Measurements from ENCODE around the gene ADCY1.

The ADCY1 gene

GRCh38 chr7:45576249-45576929 is 2.2 kb downstream of the ADCY1 start:
- no peak for DNase-seq (ENCODE audit: insufficient read length, low spot score)

GRCh38 chr7:45578022-45578421 is 3.9 kb downstream of the ADCY1 start:
- DNase-seq (ENCODE audit: insufficient read length, low spot score), result no peak
- FAIRE-seq, result no peak

More at GRCh38 chr7:45576249-45576929, 2.2 kb downstream of the ADCY1 start:
- FAIRE-seq, result no peak

- FAIRE-seq (no peak), DNase-seq (ENCODE audit: insufficient read length, low spot score) (no peak)
These were observed 4.3 kb downstream of the ADCY1 start for GRCh38 chr7:45578467-45578866.

- no peak for FAIRE-seq
- DNase-seq (ENCODE audit: insufficient read length, low spot score), result no peak
These were observed 5.2 kb downstream of the ADCY1 start for GRCh38 chr7:45579391-45579801.

GRCh38 chr7:45580053-45580872 is 6.1 kb downstream of the ADCY1 start:
- FAIRE-seq, result no peak
- no peak for DNase-seq (ENCODE audit: insufficient read length, low spot score)

- FAIRE-seq, result no peak
- DNase-seq (ENCODE audit: insufficient read length, low spot score), result no peak
These were observed 7.2 kb downstream of the ADCY1 start for GRCh38 chr7:45581271-45581780.

GRCh38 chr7:45582136-45582749 is 8.1 kb downstream of the ADCY1 start:
- FAIRE-seq (no peak), DNase-seq (ENCODE audit: insufficient read length, low spot score) (no peak)

DNA sequence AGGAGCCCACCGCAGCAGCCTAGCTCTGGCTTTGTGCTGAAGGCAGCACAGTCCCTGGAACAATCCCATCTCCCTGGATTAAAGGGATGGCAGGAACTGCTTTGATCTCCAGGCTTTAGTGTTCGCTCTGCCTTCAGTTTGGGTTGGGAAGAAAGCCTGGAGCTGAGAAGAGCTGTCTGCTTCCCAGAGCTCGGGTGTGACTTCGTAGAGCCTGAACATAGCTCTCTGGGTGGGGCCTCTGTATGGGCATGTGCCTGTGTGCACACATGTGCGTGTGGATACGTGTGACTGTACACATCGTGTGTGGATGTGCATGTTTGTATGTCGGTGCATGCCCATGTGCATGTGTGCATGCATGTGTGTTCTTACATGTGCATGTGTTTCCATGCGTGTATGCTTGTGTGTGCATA is 8.7 kb downstream of the ADCY1 start:
- FAIRE-seq (no peak), DNase-seq (ENCODE audit: insufficient read length, low spot score) (no peak)

DNA sequence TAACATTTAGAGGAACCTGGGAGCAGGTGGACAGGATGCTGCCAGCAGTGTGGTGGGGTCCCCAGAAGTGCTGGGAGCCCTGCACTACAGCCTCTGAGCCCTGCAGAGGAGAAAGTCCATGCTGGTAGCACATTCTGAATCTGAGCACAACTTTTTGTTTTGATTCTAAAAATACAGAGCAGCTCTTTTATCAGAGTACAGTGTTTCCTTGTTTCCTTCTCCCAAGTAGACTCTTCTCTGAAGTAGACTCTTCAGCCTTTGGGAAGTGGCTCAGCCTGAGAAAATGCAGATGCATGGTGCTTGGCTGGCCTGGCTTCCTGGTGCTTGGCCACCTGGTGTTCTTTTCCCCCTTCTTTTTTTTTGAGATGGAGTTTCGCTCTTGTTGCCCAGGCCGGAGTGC is 9.1 kb downstream of the ADCY1 start:
- DNase-seq (ENCODE audit: insufficient read length, low spot score) (no peak), FAIRE-seq (no peak)

DNA sequence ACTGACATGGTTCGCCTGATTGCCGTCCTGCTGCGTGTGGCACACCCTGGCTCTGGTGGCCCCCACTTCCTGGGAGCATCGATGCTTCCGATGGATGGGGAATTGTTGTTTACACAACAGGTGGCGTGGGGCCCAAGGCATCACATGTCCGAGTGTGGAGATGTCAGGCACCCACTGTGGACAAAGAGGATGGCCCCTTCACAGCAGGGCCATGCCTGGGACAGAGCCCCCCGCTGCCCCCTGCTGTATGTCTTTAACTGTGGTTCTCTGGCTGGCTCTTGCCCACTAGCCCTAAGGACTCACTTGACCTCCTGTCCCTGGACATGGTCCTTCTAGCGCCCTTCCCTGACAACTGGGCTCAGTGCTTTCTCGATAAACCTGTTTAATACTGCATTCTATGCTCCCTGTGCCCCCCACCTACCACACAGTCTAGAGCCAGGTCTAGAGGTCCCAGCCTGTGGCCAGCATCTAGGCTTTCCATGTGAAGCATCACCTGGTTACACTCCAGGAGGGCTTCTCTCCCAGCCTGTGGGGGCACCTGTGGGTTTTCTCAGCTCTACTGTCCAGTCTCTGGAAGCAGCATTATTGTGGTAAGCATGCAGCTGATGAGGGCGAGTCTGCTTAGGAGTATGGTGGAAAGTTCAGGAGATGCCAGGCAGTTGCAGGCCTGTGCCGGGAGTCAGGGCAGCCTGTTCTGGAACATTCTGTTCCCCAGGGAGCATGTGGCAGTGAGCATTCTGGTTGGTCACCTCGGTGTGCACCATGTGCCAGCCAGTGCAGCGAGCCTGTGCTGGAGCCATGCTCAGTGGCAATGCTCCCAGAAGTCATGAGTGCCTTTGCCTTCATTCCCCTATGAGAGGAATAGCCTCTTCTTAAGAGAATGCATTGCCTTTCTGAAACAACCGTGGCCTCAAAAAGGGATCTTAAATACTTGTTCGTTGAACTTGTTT is 10.4 kb downstream of the ADCY1 start:
- DNase-seq (ENCODE audit: insufficient read length, low spot score) (no peak), FAIRE-seq (no peak)

DNA sequence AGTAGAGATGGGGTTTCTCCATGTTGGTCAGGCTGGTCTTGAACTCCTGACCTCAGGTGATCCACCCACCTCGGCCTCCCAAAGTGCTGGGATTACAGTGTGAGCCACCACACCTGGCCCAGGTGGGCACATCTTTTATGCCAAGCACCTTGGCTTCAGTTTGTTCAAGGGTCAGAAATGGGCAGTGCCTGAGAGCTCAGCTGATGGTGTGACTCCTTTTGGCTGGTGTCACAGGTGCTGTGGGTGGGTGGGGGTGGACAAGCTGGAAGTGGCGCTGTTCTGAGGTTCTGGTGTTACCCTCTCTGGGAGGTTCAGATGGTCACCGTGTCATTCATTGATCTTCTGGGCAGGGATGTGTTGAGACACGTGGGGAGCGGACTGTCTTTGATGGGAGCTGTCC is 11.5 kb downstream of the ADCY1 start:
- DNase-seq (ENCODE audit: insufficient read length, low spot score) (no peak), FAIRE-seq (no peak)

DNA sequence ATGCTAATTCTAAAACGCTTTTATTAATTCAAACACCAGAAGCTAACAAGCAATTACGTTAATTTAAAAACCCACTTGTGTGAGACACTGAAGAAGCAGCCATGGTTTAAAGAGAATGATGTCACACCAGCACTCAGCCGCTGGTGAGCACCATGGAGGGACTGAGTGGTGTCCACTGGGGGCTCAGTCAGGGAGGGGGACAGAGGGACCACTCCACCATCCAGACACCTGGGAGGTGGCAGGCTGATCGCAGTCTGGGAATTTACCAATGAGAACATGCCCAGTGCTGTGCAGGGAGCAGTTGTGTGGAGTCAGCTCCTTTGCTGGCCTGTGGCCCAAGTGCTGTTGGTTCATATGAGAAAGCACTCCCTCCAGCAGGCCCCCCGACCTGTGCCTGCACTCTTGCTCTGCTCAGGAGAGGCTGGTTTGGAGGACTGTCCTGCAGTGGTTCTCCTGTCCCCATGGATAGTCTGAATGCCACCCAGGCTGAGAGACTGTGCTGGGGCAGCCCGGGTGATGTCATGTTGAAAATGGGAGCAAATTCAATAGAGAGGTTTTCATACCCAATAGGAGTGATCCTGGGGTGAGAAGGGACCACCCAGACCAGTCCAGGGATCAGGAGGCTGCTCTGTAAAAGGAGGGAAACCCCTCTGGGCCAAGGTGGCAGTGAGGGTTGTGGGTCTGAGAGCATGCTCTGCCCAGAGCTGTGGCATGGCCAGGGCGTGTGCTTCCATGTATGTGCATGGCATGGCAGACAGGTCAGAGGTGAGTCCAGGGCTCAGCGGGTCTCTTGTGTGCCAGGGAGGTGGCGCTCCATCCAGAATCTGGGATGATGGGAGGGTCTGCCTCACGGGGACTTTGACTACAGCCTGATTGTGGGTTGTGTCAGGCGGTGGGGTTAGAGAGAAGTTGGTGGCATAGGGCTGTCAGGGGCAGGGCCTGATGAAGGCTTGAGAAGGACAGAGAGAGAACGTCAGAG is 12.7 kb downstream of the ADCY1 start:
- no peak for DNase-seq (ENCODE audit: insufficient read length, low spot score)
- FAIRE-seq, result no peak

DNA sequence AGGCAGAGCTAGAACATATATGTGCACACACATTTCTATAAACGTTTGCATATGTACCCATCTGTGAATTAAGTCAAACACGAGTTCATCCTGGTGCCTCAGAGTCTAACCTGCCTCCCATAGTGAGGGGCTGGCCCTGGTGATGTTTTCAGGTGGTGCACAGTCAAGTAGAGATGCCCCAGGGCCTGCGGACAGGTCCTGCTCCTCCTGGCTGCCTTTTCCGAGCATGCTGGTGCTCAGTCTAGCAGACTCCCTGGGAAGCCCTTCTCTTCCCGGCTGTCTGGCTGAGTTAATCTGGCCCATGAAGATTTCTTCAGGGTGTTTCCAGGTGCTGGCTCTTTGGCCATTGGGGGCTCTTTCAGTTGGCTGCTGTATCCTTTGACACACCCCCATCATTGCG is 14.3 kb downstream of the ADCY1 start:
- no peak for DNase-seq (ENCODE audit: insufficient read length, low spot score)
- no peak for FAIRE-seq

- no peak for FAIRE-seq
- DNase-seq (ENCODE audit: insufficient read length, low spot score), result no peak
These were observed 14.9 kb downstream of the ADCY1 start for GRCh38 chr7:45589061-45589460.

DNA sequence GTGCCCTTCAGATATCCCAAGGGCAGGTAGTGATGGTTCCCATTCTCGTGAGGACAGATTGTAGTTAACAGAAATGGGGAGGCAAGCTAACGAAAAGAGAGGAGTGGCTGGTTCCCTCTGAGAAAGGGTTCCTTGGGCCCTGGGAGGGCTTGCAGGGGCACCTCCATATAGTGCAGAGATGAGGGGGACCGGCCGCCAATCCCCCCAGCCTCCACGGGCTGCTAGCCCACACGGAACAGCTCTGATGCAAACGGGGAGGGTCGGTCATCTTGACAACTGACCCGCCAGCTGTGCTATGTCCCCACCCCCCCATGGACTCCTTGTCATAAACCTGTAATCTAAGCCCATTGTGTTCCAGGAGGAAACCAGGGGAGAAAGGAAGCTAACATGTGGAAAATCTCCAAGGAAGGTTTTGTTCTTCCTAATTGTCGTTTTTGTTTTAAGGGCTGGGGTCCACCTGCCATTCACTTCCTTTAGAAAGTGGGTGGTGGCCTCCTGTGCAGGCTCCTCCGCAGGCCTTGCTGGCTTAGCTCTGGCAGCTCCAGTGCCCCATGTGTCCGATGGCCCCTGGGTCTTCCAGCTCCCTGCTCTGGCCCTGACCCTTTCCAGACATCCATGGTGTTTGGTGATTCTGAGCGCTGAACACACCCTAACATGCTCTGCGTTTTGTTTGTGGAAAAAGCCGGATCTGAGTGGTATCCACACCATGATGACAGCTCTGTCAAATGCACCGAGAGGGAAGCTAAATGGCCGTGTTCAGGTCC is 15.9 kb downstream of the ADCY1 start:
- no peak for FAIRE-seq
- no peak for DNase-seq (ENCODE audit: insufficient read length, low spot score)

GRCh38 chr7:45590679-45591057 is 16.5 kb downstream of the ADCY1 start:
- DNase-seq (ENCODE audit: insufficient read length, low spot score), result no peak
- no peak for FAIRE-seq

DNA sequence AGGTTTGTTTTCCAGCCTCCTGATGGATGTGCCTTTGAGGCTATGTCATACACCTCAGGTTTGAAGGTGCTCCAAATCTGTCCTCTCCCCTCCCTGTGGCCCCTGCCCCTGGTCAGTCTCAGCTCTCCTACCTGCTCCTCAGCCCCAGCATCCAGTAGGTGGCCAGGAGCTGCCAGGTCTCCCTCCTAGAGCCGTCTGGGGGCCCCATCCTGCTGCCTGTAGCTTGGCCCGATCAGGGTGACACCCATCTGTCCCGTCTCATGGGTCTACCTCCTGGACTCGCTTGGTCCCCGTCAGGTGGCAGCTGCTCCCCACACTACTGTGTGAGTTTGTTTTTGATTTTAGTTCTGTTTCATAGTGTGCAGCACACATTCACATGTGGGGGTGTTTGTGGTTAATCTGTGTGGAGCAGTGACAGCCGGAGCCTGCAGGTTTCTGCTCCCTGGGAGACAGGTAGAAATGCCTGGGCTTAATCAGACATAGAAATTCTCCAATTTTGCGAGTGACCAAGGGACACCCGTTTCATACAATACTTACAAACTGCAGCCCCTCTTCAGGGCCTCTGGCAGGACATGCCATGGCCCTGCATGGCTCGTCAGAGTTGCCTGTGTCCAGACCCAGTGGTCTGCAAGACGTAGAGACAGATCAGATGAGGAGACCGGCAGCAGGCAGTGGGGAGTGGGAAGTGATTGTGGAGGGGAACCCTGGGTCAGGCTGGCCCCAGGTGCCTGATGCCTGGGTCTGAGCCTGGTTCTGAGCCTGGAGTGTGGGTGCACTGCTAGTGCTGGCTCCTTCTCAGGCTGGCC is 17.1 kb downstream of the ADCY1 start:
- no peak for FAIRE-seq

More for the DNA sequence above, 17.1 kb downstream of the ADCY1 start:
- DNase-seq (ENCODE audit: insufficient read length, low spot score), result no peak

All from HTR-8/SVneo (cell line).